SH-SY5Y (cell line): ENCODE results near the gene ITPA.

Source experiments
- GATA2 ChIP-seq: IDR thresholded peaks from 2 replicates; pipeline ENCODE4 v1.6.1; 2011; ENCODE audit warnings: mild to moderate bottlenecking, low read depth, low read length
- GATA3 ChIP-seq: IDR thresholded peaks from 2 replicates; pipeline ENCODE4 v1.6.1; 2011; ENCODE audit warnings: low read depth, mild to moderate bottlenecking, low read length, moderate library complexity

DNA sequence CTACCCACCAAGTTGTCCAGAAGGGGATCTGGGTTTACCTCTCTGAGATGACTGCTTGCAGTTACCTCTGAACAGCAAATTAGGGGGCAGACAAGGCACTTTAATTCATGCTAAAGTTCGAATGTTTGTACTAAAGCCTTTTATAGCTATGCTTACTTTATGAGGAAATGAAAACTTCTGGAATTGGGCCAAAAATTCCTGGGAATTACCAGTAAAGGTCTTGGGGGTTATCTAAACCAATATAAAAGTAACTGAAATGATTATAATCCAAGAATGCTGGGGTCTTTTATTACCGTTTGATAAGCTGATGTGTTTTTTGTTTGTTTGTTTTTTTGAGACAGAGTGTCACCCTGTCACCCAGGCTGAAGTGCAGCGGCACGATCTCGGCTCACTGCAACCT is 28.0 kb upstream of the ITPA start:
- TF ChIP-seq GATA3: no peak
- TF ChIP-seq GATA2: no peak
